GM21619 (cell line): ENCODE data around the gene ACTL6B.
"Not testable (repeated sequence)": the region's sequence is repeated elsewhere in the genome, so short reads cannot be mapped to it uniquely, and the experiment has no call there.

Experiments
- ATAC-seq: cut with Tn5 transposase; IDR thresholded peaks from one replicate; pipeline ENCODE4 v1.9.1; 2021; ENCODE audit not compliant: unreplicated experiment

The ACTL6B gene

DNA sequence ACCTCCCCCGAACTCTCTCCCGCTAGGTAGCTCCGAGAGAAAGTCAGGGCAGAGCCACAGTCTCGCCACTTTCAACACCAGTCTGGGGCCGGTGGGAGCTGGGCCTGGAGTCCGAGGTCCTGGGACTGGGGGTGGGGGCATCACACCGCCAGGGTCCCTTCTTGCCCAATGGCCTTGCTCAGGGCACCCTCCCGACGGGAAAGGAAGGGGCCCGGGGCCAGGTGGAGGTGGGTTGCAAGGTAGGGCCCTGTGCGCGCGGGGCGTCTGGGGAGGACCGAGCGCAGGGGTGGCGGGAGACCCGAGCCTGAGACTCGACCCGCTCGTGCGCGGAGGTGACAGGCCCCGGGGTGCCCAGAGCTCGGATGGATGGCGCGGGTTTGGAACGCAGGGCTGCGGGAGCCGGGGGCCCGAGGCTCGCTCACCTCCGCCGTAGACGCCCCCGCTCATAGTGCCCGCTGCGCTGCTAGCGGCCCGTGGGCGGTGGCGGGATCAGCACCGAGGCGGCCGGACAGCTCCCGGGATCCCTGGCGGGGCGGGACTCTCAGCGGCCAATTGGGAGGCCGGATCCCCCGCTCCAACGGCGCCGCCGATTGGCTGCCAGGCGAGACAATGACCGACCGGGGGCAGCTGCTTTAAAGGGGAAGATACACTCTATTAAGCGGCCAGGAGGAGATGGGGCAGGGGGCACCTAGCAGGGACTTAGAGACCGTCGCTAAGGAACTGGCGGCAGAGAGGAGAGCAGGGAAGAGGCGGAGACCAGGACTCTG lies at the start of gene ACTL6B:
TSS of gene ACTL6B (minus strand) at position 541 of the 767 bp plus-strand sequence. CDS start at position 447, 94 bp downstream.
- no peak for ATAC-seq

DNA sequence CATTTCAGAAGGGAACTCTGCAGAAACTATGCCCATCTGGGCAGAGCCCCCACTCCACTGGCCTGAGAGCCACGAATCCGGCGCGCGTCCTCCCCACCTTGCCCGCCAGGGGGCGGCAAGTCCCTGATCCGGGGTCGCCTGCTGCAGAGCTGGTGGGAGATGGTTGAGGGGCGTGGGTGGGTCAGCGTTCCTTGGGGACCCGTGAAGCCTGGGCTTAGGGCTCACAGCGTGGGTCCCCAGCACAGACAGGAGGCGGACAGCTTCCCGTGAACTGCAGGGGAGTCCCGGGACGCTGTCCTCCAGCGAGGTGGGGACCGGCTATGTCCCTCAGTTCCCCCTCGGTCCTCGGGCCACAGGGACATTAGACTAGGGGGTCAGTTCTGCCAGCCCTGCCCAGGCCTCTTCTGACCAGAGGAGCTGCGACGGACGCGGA lies 49.1 kb upstream of the ACTL6B start:
- ATAC-seq, result peak; percentile 69

DNA sequence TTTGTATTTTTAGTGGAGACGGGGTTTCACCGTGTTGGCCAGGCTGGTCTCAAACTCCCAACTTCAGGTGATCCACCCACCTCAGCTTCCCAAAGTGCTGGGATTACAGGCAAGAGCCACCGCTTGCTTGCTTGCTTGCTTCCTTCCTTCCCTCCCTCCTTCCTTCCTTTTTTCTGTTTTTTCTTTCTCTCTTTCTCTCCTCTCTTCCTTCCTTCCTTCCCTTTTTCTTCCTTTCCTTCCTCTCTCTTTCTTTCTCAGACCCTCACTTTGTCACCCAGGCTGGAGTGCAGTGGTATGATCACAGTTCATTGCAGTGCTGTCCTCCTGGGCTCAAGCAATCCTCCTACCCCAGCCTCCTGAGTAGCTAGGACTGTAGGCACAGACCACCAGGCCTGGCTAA lies 44.8 kb upstream of the ACTL6B start:
- not testable (repeated sequence) for ATAC-seq

DNA sequence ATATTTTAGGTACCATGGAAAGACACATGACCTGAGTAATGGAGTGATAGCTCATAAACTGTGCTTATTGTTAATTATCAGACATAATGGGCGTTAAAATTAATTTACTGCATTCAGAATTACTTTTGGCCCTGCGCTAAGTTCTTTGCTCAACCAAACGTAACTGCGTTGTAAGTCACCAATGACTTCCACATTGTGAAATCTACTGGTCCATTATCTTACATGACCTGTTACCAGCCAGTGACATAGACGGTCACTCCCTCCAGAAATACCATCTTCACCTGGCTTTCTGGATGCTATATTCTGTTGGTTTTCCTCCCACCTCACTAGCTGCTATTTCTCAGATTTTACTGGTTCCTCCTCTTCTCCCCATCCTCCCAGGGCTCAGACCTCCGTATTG lies 42.8 kb upstream of the ACTL6B start:
- no peak for ATAC-seq

DNA sequence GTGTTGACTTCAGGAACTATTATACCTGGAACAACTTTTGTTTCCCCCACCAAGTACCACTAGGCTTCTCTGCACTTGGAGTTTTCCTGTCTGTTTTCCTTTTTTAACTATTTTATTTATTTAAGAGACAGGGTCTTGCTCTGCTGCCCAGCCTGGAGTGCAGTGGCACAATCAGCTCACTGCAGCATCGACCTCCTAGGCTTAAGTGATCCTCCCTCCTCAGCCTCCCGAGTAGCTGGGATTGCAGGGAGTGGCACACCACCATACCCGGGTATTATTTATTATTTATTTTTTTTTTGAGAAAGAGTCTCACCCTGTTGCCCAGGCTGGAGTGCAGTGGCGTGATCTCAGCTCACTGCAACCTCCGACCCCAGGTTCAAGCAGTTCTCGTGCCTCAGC lies 39.9 kb upstream of the ACTL6B start:
- ATAC-seq, result no peak

DNA sequence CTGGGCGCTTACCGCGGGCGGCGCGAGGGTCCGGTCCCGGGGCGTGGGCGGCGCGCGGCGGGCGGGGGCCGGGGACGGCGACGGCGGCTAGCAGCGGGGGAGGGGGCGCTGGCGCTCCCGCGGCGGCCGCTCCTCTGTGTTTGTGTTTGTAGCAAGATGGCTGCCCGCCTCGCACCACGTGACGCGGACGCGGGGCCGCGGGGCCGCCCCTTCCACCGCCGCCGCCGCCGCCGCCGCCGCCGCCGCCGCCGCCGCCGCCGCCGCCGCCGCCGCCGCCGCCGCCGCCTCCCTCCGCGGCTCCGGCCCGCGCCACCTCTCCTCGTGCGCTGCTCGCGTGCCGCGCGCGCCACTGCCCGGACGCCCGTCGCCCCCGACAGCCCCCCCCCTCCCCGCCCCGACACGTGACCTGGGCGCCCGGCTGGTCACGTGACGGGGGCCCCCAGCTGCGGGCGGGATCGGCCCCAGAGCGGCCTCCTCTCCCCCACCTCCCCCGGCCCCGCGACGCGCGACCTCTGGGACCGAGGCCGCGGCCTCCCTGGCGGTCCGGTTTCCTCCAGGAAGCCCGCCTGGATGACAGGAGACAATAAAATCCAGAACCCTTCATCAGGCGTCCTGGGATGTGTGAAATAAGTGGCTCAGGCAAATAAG lies 38.0 kb upstream of the ACTL6B start, which contains the start of gene GIGYF1:
TSS of gene GIGYF1 (minus strand) at position 153 of the 648 bp plus-strand sequence. CDS start 6,012 bp downstream, outside the sequence.
- peak; percentile 40 for ATAC-seq

DNA sequence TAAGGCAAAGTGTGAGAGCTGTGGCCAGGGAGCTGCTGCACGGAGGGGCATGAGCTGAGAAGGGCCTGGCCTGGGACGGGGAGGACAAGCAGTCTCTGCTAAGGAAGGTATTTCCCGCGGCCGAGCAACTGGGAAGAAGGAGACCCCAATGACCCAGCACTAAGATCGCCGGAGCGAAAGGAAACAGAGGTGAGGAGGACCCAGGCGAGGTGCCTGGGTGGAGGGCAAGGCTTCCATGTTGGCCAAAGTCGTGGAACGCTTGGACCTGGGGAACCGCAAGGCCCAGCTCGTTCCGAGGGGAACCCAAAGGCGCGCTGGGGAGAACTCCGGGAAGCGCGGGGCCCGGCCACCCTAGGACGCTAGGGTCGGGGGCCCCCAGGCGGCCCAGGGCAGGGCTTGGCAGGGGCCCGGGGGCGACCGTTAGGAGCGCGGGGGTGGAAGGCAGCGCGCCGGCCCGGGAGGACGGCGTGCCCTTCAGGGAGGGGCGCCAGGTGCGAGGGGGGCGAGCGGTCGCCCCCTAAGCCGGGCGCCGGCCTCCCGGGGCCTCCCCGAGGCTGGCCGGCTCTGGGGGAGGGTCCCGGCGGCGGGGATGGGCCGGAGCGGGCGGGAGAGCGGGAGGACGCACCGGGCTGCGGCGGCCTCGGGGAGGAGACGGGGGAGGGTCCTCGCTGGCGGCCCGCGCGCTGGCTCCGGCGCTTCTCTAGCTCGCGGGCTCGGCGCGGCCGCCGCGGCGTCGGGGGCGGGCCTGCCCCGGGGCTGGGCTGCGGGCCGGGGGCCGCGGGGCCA lies 37.3 kb upstream of the ACTL6B start:
- ATAC-seq, result peak; percentile 14

DNA sequence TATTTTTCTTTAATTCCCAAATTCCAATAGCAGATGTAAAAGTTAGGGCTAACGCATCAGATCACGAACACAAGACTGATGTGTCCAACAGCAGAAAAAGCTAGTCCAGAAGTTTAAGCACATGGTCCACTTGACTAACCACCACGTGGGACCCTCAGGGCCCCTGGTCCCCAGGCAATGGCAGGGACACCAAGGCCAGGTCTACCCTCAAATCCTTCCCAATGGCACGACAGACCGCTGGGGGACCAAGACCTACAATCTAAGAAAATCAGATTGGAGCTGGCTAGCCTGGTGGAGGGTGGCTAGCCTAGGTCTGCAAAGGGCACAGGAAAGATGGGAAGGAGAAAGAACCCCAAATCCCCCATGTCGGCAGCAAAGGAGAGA lies 36.3 kb upstream of the ACTL6B start:
- no peak for ATAC-seq

DNA sequence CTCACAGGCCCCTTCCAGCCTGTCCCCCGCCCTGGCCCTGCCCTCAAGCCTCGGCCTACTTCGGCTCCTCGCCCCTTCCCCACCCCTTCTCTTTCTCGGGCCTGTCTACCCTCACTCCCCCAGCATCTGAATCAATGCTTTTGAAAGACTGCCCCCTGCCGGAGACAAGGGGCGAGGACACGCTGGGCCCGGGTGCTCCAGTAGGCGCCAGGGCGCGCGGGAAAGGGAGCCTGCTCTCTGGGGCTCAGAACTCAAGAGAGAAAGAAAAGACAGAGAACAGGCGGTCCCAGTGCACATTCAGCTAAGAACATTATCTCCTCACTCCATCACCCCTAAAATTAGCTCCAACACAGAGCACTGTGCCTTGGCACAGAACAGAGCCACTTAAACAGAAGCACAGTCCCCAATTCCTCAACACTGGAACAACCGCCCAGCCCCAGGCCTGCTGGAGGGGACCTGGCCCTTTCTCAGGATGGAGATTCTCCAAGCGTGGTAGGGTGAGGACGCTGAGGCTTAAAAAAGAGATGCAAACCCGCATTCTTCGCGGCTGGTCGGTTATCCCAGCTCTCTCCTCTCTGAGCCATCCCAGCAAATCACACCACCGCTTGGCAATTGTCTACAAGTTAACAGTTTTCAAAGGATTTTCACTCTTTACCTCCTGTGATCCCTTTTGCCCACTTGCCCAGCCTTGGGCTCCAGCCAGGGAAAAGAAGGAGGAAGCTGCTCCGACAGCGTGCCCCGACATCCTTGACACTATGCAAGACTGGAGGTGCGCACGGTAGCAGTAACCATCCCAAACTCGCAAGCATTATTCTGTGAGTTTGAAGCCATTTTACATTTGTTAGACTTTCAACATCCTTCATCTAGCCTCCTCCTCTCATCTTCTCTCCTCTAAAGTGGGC lies 35.7 kb upstream of the ACTL6B start:
- ATAC-seq, result no peak

DNA sequence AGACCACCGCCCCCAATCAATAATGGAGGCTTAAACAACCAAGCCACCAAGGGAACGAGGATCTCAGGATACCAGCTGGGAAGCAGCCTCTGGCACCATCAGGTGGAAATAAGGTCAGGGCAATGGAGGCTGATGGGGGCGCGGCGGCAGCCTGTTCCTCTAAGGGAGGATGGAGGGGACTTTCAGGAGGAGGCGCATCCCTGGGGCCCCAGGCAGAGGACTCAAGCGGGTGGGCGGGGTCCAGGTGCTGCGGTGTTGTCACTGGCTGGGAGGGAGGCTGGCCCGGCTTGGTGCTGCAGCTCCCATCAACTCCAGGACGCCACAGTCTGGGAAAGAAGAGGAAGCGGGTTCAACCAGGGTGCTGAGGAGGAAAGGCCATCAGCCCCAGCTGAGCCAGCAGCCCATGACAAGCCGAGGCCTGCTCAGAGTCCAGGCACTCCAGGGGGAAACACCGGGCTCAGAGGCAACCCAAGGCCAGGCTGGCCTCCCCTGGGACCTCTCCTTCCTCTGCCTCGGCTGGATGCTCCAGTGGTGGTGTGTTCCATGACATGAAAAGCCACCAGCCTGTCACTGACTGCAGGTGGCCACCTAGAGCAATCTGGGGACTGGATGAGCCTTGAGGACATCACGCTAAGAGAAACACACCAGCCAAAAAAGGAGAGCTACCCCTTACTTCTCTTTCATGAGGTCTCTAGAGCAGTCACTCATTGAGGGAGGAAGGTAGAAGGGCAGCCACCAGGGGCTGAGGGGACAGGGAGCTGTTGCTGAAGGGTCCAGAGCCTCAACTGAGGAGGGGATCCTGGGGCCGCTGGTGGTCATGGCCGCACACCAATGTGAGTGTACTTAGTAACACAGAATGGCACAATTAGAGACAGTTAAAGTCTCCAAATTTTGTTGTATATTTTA lies 33.2 kb upstream of the ACTL6B start:
- ATAC-seq, result no peak

DNA sequence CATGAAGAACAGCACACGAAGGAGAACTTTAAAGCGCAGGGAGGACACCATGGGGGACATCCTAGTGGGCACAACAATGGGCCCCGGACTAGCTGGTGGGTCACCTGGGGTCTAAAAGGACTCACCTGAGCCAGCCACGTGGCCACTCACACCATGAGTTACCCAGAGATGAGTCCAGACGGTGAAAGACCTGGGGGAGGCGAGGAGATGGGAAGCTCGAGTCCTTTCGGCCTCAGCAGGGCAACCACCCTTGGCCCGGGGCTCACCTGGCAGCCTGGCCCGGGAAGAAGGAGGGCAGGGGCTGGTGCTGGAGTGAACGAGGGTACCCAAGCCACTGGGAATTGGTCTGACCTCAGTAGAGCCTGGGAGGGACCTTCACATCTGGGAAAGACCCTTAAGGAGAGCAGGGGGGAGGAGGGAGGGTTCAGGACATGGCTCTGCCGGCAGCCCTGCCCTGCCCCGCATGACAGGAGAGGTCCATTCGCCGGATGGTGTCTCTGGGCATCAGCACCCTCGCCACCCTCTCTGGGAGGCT lies 32.1 kb upstream of the ACTL6B start:
- ATAC-seq, result no peak

DNA sequence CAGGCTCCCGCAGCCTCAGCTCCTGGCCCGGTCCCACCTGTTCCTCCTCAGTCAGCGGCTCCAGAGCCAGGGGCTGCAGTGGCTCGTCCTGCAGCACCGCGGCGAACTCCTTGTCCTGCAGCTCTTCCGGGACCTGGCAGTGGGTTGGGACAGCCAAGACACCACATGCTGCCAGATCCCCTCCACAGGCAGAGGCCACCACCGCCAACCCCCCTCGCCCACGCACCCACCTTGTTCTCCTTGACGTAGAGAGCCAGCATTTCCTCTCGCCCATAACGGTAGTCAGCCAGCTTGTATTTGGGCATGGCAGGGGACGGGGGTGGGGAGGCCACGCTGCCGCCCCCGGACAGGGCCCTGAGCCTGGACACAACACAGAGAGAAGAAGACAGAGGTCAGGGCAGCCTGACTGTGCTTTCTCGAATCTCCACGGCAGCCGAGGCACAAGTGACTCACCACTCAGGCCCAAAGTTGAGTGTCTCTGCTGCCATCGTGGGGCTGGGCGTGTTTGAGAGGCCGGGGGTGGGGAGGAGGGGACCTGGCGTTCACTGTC lies 31.6 kb upstream of the ACTL6B start:
- no peak for ATAC-seq

DNA sequence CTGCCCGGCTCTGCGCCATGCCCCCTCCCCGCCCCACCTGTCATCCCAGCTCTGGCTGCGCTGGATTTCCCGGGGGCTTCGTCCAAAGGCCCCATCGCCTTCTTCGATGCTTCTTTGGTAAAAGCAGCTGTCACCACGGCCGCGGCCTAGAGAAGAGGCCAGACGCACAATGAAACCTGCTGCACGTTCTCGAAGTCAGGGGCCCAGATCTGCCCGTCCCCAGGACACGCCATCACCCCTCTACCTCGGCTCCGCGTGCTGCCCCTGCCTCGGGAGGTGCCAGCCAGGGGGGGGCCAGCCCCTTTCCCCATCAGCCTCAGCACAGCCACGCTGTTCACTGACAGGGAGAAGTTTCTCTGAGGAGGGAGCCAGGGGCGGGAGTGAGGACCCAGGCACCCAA lies 31.0 kb upstream of the ACTL6B start:
- no peak for ATAC-seq

DNA sequence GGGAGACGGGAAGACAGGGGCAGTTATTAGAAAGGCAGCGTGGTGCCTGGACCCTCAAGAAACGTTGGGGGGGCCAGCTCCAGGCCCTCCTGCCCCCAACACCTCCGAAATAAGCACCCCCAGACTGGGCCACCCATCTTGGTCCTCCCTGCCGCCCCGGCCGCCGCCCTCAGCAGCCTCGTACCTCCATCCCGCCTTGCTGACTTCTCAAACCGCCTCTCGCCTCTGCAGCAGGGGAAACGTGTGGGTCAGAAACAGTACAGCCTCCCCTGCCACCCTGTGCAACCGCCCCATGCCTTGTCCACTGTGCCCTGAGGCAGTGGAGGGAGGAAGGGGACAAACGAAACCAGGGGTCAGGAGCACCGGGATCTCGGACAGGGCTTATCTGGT lies 30.6 kb upstream of the ACTL6B start:
- no peak for ATAC-seq

DNA sequence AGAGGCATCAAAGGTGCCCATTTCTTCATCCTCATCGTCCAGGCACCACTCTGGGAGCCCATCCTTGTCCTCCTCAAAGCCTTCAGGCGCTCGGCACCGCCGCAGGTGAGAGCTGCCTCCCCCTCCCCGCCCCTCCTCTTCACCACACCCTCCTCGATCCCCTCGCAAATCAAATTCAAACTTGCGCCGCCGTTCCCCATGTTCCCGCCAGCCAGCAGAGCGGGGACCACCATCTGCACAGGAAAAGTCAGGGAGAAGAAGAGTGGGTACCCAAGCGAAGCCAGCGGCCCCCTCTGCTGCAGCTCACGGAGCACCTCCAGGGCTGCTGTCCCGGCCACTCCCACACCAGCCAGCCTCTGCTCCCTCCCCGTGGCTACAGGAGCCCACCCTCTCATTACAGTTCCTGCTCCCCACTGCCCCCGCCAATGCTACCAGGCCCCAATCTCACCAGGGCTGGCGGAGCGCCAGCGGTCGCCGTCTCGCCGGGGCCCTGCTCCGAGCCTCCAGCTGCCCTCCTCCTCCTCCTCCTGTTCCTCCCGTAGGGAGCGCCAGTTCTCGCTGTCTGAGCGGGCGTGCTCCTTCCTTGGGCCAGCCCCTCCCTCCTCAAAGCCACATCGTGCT lies 30.1 kb upstream of the ACTL6B start:
- ATAC-seq, result no peak

DNA sequence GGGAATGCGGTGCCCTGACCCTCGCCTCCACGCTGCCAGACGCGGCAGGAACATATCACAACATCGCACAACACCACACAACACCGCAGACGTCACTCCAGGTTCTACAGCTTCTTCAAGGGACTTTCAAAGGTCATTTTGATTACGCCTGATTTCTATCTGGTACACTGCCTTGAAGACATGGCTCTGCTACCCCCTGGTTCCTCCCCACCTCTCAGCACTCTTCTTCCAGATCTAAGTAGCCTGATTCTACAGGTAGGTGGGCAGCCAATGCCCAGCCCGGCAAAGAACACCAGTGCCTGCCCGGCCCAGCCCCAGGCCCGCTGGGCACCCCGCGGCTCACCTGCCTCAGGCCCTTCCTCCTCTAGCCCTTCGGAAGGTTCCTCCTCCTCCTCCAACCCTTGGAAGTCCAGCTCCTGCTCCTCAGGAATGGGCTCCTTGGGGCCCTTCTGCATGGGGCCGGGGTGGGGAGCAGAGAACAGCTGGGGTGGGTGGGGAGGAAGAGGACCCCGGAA lies 29.4 kb upstream of the ACTL6B start:
- ATAC-seq, result no peak

DNA sequence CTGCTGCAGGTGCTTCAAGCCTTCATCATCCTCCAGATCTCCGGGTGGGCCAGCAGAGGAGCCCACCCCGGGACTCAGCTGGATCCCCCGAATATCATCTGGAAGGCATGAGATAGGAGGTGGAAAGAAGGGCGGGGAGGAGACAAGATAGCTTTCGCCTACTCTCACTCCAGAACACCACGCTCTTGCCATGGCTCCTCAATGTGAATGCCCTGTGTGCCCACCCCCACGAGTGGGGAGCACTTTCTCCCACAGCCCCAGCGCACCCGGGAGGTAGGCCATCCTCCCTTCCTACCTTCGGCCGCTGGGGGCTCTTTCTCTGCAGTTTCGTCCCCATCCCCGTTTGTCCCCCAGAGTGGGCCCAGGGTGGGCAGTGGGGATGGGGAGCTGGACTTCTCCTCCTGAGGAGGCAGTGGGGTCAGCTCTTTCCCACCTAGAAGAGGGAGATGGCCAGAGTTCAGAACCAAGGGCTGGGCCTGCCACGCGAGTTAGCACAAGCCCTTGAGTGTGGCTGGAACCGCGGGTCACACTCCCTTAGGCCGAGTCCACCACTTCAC lies 28.9 kb upstream of the ACTL6B start:
- ATAC-seq, result no peak

DNA sequence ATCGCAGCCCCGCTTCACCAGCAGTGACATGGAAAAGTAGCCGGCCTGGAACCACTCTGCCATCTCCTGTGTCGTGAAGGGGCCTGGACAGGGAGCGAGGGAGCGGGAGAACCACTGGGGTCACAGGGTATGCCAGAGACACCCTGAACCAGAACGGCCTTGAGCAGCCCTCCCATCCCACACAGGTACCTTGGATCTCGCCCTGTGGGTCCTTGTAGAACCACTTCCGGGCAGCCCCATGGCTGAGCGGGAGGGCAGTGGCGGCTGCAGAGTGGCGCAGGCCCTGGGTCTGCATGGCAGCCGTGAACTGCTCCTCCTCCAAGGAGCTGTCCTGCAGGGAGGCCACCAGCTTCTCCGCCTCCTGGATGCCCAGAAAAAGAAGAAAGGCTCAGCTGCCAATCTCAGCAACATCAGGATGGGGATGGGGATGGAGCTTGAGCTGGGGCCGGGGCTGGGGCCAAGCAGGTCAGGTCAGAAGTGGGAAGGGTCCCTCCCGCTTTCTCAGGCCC lies 28.3 kb upstream of the ACTL6B start:
- no peak for ATAC-seq
